GM18498 (cell line): Measurements from ENCODE around the gene C5orf58.

Source experiments
- ATAC-seq: cut with Tn5 transposase; IDR thresholded peaks from one replicate; pipeline ENCODE4 v1.9.1; 2021; ENCODE audit warnings: mild to moderate bottlenecking, moderate library complexity; ENCODE audit not compliant: unreplicated experiment

The C5orf58 gene

DNA sequence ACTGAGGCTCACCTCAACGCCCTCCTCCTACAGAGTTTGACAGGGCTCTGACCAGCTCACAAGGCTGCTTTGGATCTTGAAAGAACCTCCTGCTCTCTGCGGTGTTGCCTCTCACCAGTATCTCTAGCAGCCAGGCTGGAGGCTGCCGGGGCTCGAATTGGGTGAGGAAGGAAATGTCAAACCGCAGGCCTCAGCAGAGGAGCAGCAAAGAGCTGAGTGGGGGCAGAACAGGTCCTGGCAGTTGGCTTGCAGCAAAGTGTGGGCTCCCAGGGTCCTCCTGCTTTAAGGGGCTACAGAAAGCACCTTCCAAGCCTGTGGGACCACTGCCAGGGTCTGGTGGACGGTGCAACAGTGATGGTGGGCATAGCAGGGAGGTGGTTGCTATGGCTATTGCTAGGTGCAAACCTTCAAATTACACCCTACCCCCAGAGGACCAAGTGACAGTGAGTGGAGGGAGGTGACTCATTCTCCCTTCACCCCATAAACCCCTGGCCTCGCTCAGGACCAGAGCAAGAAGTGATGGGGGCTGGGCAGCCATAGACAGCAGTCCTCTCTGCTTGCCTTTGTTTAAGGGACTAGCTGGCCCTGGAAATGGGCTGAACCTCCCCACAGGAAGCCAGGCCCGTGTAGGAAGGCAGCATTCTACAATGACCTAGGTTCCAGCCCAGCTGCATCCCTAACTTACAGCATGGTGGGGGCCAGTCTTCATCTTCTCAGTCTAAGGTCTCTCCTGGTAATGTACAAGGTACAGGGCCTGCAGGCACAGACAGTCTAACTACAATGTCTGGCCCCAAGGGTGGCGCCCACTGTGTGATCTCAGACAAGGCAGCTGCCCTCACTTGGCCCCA lies 46.0 kb downstream of the C5orf58 start:
- ATAC-seq: peak; percentile 89

- ATAC-seq: no peak
These were observed 46.7 kb downstream of the C5orf58 start for GRCh38 chr5:170279459-170279817.

GRCh38 chr5:170280011-170280493 lies 47.3 kb downstream of the C5orf58 start:
- no peak for ATAC-seq

GRCh38 chr5:170283296-170283695 lies 50.5 kb downstream of the C5orf58 start:
- no peak for ATAC-seq

GRCh38 chr5:170284231-170284630 lies 51.4 kb downstream of the C5orf58 start:
- ATAC-seq: no peak

- ATAC-seq: no peak
These were observed 52.4 kb downstream of the C5orf58 start for GRCh38 chr5:170285181-170285580.

- no peak for ATAC-seq
These were observed 53.7 kb downstream of the C5orf58 start for GRCh38 chr5:170286386-170286925.

- no peak for ATAC-seq
These were observed 54.7 kb downstream of the C5orf58 start for GRCh38 chr5:170287532-170287931.

GRCh38 chr5:170288151-170288550 lies 55.4 kb downstream of the C5orf58 start:
- no peak for ATAC-seq

- ATAC-seq: no peak
These were observed 55.8 kb downstream of the C5orf58 start for GRCh38 chr5:170288551-170288950.

GRCh38 chr5:170289121-170289520 lies 56.3 kb downstream of the C5orf58 start:
- no peak for ATAC-seq

GRCh38 chr5:170289764-170290163 lies 57.0 kb downstream of the C5orf58 start:
- no peak for ATAC-seq

DNA sequence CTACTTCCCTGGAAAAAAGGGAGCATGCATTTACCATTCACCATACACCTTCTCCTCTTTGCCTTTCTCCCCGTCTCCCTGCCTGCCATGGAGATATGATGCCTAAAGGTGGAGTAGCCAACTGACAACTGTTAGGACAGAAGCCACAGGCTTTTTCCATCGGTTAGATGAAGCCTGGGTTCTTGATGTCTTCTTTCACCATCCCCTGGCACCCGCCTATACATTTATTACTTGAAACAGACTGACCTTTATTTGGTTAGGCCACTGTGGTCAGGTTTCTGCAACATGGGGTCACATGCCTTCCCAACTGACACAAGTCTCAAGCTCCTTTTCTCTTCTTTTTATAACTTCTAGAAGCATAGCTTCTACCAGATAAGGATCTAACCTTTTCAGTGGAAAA lies 57.7 kb downstream of the C5orf58 start:
- no peak for ATAC-seq

- no peak for ATAC-seq
These were observed 59.7 kb downstream of the C5orf58 start for GRCh38 chr5:170292179-170293104.

DNA sequence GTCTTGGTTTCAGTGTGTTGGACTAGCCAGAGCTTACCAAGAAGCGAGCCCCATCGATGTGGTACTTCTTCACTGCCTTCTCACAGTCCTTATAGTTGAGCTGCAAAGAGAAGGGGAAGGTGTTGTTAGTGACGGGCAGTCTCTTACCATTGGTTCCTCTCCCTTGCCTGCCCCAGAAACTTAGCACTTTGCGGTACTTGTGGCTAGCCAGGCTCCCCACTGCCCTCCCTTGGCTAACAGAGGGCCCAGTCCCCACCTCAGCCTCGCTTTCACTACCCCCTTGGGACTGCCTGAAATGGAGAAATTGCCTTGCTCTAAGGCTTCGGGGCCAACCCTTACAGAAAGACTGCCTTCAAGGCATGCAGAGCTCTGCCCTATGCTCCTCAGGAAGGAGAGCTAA lies 60.5 kb downstream of the C5orf58 start:
- ATAC-seq: peak; percentile 87

GRCh38 chr5:170294057-170294456 lies 61.3 kb downstream of the C5orf58 start:
- no peak for ATAC-seq

- ATAC-seq: no peak
These were observed 61.8 kb downstream of the C5orf58 start for GRCh38 chr5:170294556-170294955.
